Parathyroid adenoma (tissue), 2 donors: Measurements from ENCODE around the gene NANOS2.

Experiments
- H2AFZ ChIP-seq: fragments of 300-600 bp; sonication (generic); one replicate; pipeline ENCODE4 v1.7.0; 2017; ENCODE audit warnings: antibody characterized with exemption, mild to moderate bottlenecking
- H3K27ac ChIP-seq: fragments of 300-600 bp; sonication (generic); one replicate; pipeline ENCODE4 v1.7.0; 2017
- H3K27me3 ChIP-seq: fragments of 300-600 bp; sonication (generic); one replicate; pipeline ENCODE4 v1.7.0; 2017; ENCODE audit warnings: low read length; ENCODE audit not compliant: control insufficient read depth, insufficient read depth
- H3K36me3 ChIP-seq: fragments of 300-600 bp; sonication (generic); one replicate; pipeline ENCODE4 v1.7.0; 2017; ENCODE audit warnings: low read length; ENCODE audit not compliant: control insufficient read depth, insufficient read depth
- H3K4me1 ChIP-seq: fragments of 300-600 bp; sonication (generic); one replicate; pipeline ENCODE4 v1.7.0; 2017; ENCODE audit warnings: control low read depth
- H3K4me2 ChIP-seq: fragments of 300-600 bp; sonication (generic); one replicate; pipeline ENCODE4 v1.7.0; 2017; ENCODE audit warnings: low read length
- H3K4me3 ChIP-seq: fragments of 300-600 bp; sonication (generic); one replicate; pipeline ENCODE4 v1.7.0; 2017; ENCODE audit warnings: low read depth, low read length
- H3K79me2 ChIP-seq: fragments of 300-600 bp; sonication (generic); one replicate; pipeline ENCODE4 v1.7.0; 2017; ENCODE audit warnings: control low read depth
- H3K9ac ChIP-seq: fragments of 300-600 bp; sonication (generic); one replicate; pipeline ENCODE4 v1.7.0; 2017; ENCODE audit warnings: mild to moderate bottlenecking
- H3K9me3 ChIP-seq: fragments of 300-600 bp; sonication (generic); one replicate; pipeline ENCODE4 v1.7.0; 2017; ENCODE audit warnings: low read length; ENCODE audit not compliant: control insufficient read depth
- CTCF ChIP-seq: fragments of 300-600 bp; sonication (generic); IDR thresholded peaks from one replicate; pipeline ENCODE4 v1.7.0; 2017; ENCODE audit warnings: antibody characterized with exemption, mild to moderate bottlenecking
- donor health status: primary hyperparathyroidism.

Gene NANOS2

GRCh38 chr19:45922281-45922680 is 7.7 kb upstream of the NANOS2 start:
- Histone ChIP-seq H3K4me2 (no peak overlapping the region), H3K9me3 (no peaks in the 10 kb centered on the region), H3K27ac (no peak overlapping the region), H3K4me1 (no peaks in the 10 kb centered on the region), H3K9ac (no peak overlapping the region), H2AFZ (no peak overlapping the region), H3K27me3 (no peaks in the 10 kb centered on the region), H3K79me2 (no peaks in the 10 kb centered on the region), H3K36me3 (no peaks in the 10 kb centered on the region), H3K4me3 (no peak overlapping the region)
- no peak for TF ChIP-seq CTCF

DNA sequence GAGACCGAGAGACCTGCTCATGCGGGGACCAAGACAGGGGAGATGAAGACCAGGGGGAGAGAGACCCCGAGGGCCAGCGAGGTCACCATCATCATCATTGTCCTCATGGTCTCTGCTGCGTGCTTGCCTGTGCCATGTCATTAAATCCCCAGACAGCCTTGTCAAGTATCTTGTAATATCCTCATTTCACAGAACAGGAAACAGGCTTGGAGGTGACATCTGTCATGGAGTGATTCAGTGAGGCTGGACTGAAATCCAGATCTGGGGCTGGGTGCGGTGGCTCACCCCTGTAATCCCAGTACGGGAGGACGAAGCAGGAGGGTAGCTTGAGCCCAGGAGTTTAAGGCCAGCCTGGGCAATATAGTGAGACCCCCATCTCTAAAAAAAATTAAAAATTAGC is 5.9 kb upstream of the NANOS2 start:
- H3K4me3 ChIP-seq: no peak overlapping the region
- no peaks in the 10 kb centered on the region for H3K4me1 ChIP-seq
- TF ChIP-seq CTCF: no peak
- H3K9ac ChIP-seq: no peak overlapping the region
- H2AFZ ChIP-seq: no peak overlapping the region
- H3K27ac ChIP-seq: no peak overlapping the region
- H3K36me3 ChIP-seq: no peaks in the 10 kb centered on the region
- H3K27me3 ChIP-seq: no peaks in the 10 kb centered on the region
- no peak overlapping the region for H3K4me2 ChIP-seq
- H3K79me2 ChIP-seq: no peaks in the 10 kb centered on the region
- no peaks in the 10 kb centered on the region for H3K9me3 ChIP-seq

DNA sequence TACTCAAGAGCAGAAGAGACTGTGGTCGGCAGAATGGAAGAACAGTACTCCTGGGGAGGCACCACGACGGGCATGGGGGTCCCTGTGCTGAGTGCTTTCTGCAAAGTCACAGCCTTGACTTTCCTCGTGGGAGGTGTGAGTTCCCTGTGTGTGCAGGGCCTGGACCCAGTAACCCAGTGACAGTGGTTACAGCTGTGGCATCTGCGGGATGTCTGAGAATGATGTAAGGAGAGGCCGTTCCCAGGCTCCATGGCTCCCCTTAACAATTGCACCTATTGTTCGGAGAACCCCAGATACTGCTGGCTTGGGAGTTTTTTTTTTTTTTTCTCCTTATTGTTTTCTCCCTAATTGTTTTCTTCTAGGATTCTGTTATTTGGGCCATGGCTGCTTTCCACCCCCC is 5.1 kb upstream of the NANOS2 start:
- no peak overlapping the region for H3K9ac ChIP-seq
- H3K36me3 ChIP-seq: no peaks in the 10 kb centered on the region
- H3K27me3 ChIP-seq: no peaks in the 10 kb centered on the region
- no peak for TF ChIP-seq CTCF
- H3K79me2 ChIP-seq: no peaks in the 10 kb centered on the region
- H3K4me1 ChIP-seq: no peaks in the 10 kb centered on the region
- H3K4me2 ChIP-seq: no peak overlapping the region
- H3K4me3 ChIP-seq: no peak overlapping the region
- H2AFZ ChIP-seq: no peak overlapping the region
- no peak overlapping the region for H3K27ac ChIP-seq
- H3K9me3 ChIP-seq: no peaks in the 10 kb centered on the region

DNA sequence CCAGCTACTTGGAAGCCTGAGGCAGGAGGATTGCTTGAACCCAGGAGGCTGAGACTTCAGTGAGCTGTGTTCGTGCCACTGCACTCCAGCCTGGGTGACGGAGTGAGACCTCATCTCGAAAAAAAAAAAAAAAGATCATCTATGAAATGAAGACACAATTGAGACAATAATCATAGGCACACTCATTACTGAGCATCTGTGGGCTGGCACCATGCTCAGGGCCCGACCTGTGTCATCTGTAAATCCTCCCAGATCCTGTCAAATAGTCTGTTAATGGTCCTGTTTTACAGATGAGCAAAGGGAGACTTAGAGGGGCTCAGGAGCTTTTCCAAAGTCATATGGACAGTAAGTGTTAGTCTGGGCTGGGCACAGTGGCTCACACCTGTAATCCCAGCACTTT is 4.1 kb upstream of the NANOS2 start:
- H3K4me3 ChIP-seq: no peak overlapping the region
- no peaks in the 10 kb centered on the region for H3K9me3 ChIP-seq
- no peak overlapping the region for H3K4me2 ChIP-seq
- TF ChIP-seq CTCF: no peak
- no peaks in the 10 kb centered on the region for H3K4me1 ChIP-seq
- no peak overlapping the region for H2AFZ ChIP-seq
- H3K27ac ChIP-seq: no peak overlapping the region
- no peak overlapping the region for H3K9ac ChIP-seq
- no peaks in the 10 kb centered on the region for H3K79me2 ChIP-seq
- no peaks in the 10 kb centered on the region for H3K36me3 ChIP-seq
- no peaks in the 10 kb centered on the region for H3K27me3 ChIP-seq

GRCh38 chr19:45917421-45918091 is 3.0 kb upstream of the NANOS2 start:
- Histone ChIP-seq H3K27ac (no peak overlapping the region), H3K27me3 (no peaks in the 10 kb centered on the region), H2AFZ (no peak overlapping the region), H3K4me2 (no peak overlapping the region), H3K79me2 (no peaks in the 10 kb centered on the region), H3K4me1 (no peaks in the 10 kb centered on the region), H3K9me3 (no peaks in the 10 kb centered on the region), H3K9ac (no peak overlapping the region), H3K36me3 (no peaks in the 10 kb centered on the region), H3K4me3 (no peak overlapping the region)
- TF ChIP-seq CTCF: no peak
